ENCODE results near the gene PDCD2L. TPM values are rescaled to one million over a fixed set of nuclear protein-coding genes. Genes with fewer than 3 reads are reported as not detected.
"Not testable (repeated sequence)": the region's sequence is repeated elsewhere in the genome, so short reads cannot be mapped to it uniquely, and the experiment has no call there.

The PDCD2L gene
- total and polyA plus RNA-seq, 7 donors: 12.3 to 30.2 (median 20.0) TPM

DNA sequence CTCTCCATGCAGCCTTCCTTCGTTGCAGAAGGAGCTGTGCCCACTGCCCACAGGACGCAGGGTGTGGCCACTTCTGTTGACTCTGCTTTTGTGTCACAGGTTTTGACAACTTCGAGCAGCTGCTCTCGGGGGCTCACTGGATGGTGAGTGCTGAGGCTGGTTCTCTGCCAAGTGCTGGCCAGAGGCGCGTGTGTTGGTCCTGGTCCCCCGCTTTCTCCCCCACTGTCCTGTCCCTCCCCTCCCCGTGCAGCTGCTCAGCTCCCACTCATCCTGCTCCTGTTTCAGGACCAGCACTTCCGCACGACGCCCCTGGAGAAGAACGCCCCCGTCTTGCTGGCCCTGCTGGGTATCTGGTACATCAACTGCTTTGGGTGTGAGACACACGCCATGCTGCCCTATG lies 10.6 kb upstream of the PDCD2L start:
- DNase-seq (peak; percentile 41 to 80), ATAC-seq (peak; percentile 73 to 84 (median 76))
- Histone ChIP-seq H3K27ac (peak overlapping the region; percentile 58), H3K4me1 (peaks cover 12% of the 10 kb centered on the region), H3K36me3 (ENCODE audit: insufficient read depth in 1 of 2, low read depth in 1 of 2) (peaks cover 0 to 87% of the 10 kb centered on the region in 2 donors), H3K9me3 (no peaks in the 10 kb centered on the region), H3K4me3 (no peak overlapping the region), H3K27me3 (ENCODE audit: insufficient read depth in 3 of 3, low read length in 2 of 3) (no peaks in the 10 kb centered on the region)
- 35 to 42% (median 39%) methylated on average over 14 of the region's 14 CpGs for WGBS, 3 donors
- TF ChIP-seq, protein P1, sequence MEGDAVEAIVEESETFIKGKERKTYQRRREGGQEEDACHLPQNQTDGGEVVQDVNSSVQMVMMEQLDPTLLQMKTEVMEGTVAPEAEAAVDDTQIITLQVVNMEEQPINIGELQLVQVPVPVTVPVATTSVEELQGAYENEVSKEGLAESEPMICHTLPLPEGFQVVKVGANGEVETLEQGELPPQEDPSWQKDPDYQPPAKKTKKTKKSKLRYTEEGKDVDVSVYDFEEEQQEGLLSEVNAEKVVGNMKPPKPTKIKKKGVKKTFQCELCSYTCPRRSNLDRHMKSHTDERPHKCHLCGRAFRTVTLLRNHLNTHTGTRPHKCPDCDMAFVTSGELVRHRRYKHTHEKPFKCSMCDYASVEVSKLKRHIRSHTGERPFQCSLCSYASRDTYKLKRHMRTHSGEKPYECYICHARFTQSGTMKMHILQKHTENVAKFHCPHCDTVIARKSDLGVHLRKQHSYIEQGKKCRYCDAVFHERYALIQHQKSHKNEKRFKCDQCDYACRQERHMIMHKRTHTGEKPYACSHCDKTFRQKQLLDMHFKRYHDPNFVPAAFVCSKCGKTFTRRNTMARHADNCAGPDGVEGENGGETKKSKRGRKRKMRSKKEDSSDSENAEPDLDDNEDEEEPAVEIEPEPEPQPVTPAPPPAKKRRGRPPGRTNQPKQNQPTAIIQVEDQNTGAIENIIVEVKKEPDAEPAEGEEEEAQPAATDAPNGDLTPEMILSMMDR (IDR thresholded peaks at IDR 0.05): no peak
- intact Hi-C loops (cut with DNase I): no loop called here

DNA sequence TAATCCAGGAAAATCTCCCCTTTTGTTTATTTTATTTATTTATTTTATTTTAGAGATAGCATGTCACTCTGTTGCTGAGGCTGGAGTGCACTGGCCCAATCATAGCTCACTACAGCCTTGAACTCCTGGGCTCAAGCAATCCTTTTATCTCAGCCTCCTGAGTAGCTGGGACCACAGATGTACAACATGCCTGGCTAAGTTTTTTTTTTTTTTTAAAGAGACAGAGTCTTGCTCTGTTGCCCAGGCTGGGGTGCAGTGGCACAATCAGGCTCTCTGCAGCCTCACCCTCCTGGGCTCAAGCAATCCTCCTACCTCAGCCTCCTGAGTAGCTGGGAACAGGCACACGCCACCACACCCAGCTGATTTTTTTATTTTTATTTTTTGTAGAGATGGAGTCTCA lies 6.3 kb upstream of the PDCD2L start:
- DNase-seq: no peak
- intact Hi-C loops (cut with DNase I): no loop called here
- Histone ChIP-seq H3K9me3 (no peaks in the 10 kb centered on the region), H3K27ac (no peak overlapping the region), H3K4me1 (peaks cover 6% of the 10 kb centered on the region), H3K36me3 (ENCODE audit: insufficient read depth in 1 of 2, low read depth in 1 of 2) (peaks cover 0 to 93% of the 10 kb centered on the region in 2 donors), H3K4me3 (no peak overlapping the region), H3K27me3 (ENCODE audit: insufficient read depth in 3 of 3, low read length in 2 of 3) (no peaks in the 10 kb centered on the region)
- ATAC-seq: no peak
- 83 to 98% (median 95%) methylated on average over 1 of the region's 1 CpG for WGBS, 3 donors
- TF ChIP-seq, protein P1 (IDR thresholded peaks at IDR 0.05): no peak

DNA sequence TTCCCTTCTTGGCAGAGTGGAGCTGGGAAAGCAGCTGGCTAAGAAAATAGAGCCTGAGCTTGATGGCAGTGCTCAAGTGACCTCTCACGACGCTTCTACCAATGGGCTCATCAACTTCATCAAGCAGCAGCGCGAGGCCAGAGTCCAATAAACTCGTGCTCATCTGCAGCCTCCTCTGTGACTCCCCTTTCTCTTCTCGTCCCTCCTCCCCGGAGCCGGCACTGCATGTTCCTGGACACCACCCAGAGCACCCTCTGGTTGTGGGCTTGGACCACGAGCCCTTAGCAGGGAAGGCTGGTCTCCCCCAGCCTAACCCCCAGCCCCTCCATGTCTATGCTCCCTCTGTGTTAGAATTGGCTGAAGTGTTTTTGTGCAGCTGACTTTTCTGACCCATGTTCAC lies 4.3 kb upstream of the PDCD2L start:
- intact Hi-C loops (cut with DNase I): no loop called here
- Histone ChIP-seq H3K4me1 (no peaks in the 10 kb centered on the region), H3K36me3 (ENCODE audit: insufficient read depth in 1 of 2, low read depth in 1 of 2) (peaks cover 0 to 76% of the 10 kb centered on the region in 2 donors), H3K4me3 (no peak overlapping the region), H3K9me3 (no peaks in the 10 kb centered on the region), H3K27ac (no peak overlapping the region), H3K27me3 (ENCODE audit: insufficient read depth in 3 of 3, low read length in 2 of 3) (no peaks in the 10 kb centered on the region)
- DNase-seq (no peak), ATAC-seq (no peak)
- TF ChIP-seq, protein P1 (IDR thresholded peaks at IDR 0.05): no peak
- whole genome bisulfite sequencing, 3 donors: 51 to 84% (median 60%) methylated on average over 9 of the region's 9 CpGs

DNA sequence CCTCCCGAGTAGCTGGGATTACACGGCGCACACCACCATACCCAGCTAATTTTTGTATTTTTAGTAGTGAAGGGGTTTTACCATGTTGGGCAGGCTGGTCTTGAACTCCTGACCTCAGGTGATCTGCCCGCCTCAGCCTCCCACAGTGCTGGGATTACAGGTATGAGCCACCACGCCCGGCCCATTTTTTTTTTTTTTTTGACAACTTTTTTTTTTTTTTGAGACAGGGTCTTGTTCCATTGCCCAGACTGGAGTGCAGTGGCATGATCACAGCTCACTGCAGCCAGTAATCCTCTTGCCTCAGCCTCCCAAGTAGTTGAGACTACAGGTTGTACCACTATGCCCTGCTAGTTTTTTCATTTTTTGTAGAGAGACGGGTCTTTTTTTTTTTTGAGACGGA lies 3.4 kb upstream of the PDCD2L start:
- intact Hi-C loops (cut with DNase I); DNase-seq; H3K27ac ChIP-seq; H3K4me1 ChIP-seq; H3K4me3 ChIP-seq; ATAC-seq; H3K9me3 ChIP-seq; H3K27me3 ChIP-seq (ENCODE audit: insufficient read depth in 3 of 3, low read length in 2 of 3): not testable (repeated sequence)
- peaks cover 0 to 66% of the 10 kb centered on the region in 2 donors for H3K36me3 ChIP-seq (ENCODE audit: insufficient read depth in 1 of 2, low read depth in 1 of 2)
- 91 to 96% (median 91%) methylated on average over 8 of the region's 8 CpGs for WGBS, 3 donors

DNA sequence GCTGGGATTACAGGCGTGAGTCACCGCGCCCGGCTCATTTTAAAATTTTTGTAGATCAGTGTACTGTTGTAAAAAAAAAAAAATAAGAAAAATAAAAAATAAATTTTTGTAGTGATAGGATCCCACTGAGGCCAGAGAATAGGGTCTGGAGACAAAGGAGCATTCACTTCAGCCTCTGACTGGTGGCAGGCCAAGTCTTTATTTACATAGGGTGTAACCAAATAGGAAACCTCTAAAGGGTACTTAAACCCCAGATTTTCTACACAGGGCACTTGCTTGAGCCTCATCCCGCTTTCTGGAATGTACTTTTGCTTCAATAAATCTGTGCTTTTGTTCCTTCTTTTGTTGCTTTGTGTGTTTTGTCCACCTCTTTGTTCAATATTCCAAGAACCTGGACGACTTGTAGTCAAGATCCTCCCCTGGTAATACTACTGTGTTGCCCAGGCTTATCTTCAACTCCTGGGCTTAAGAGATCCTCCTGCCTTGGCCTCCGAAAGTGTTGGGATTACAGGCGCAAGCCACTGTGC lies 2.1 kb upstream of the PDCD2L start:
- Histone ChIP-seq H3K27me3 (ENCODE audit: insufficient read depth in 3 of 3, low read length in 2 of 3) (no peaks in the 10 kb centered on the region), H3K27ac (no peak overlapping the region), H3K4me1 (no peaks in the 10 kb centered on the region), H3K36me3 (ENCODE audit: insufficient read depth in 1 of 2, low read depth in 1 of 2) (peaks cover 0 to 58% of the 10 kb centered on the region in 2 donors), H3K9me3 (no peaks in the 10 kb centered on the region), H3K4me3 (no peak overlapping the region)
- DNase-seq (no peak), ATAC-seq (no peak)
- 90 to 94% (median 91%) methylated on average over 8 of the region's 8 CpGs for WGBS, 3 donors
- intact Hi-C loops (cut with DNase I): no loop called here
- TF ChIP-seq, protein P1 (IDR thresholded peaks at IDR 0.05): no peak

Data from psoas muscle (tissue), 8 donors.